GM23338 (cell line): ENCODE results near the gene KCTD13. TPM values are rescaled to one million over a fixed set of nuclear protein-coding genes. Genes with fewer than 3 reads are reported as not detected.

Experiments used
- ATAC-seq: fragments of 200-7000 bp; cut with Tn5 transposase; 3 replicates; pipeline ENCODE4 v1.9.1; 2020
- DNase-seq: peaks from one replicate; pipeline ENCODE4 v3.0.0-alpha.2; 2015; ENCODE audit warnings: low spot score
- H2AFZ ChIP-seq: fragments of 200-600 bp; sonication (generic); 2 replicates; pipeline ENCODE4 v1.8.0; 2016; ENCODE audit warnings: antibody characterized with exemption, mild to moderate bottlenecking, moderate library complexity
- H3F3A ChIP-seq: fragments of 200-600 bp; sonication (generic); replicated peaks from 2 replicates; pipeline ENCODE4 v1.8.0; 2017; ENCODE audit warnings: antibody characterized with exemption, mixed run types, low read depth
- H3K27ac ChIP-seq: fragments of 200-600 bp; sonication (generic); 2 replicates; pipeline ENCODE4 v1.6.1; 2016; ENCODE audit warnings: low read depth
- H3K27me3 ChIP-seq: fragments of 200-600 bp; sonication (generic); 2 replicates; pipeline ENCODE4 v1.8.0; 2016; ENCODE audit warnings: mild to moderate bottlenecking, mixed run types, moderate library complexity; ENCODE audit not compliant: insufficient read depth
- H3K36me3 ChIP-seq: fragments of 200-600 bp; sonication (generic); 2 replicates; pipeline ENCODE4 v1.8.0; 2016; ENCODE audit warnings: mild to moderate bottlenecking; ENCODE audit not compliant: insufficient read depth
- H3K4me1 ChIP-seq: fragments of 200-600 bp; sonication (generic); 2 replicates; pipeline ENCODE4 v1.8.0; 2016; ENCODE audit warnings: mild to moderate bottlenecking, moderate library complexity; ENCODE audit not compliant: insufficient read depth
- H3K4me2 ChIP-seq: fragments of 200-600 bp; sonication (generic); 2 replicates; pipeline ENCODE4 v1.7.1; 2017; ENCODE audit warnings: mixed run types
- H3K4me3 ChIP-seq: fragments of 200-600 bp; sonication (generic); 2 replicates; pipeline ENCODE4 v1.6.1; 2016; ENCODE audit warnings: mixed run types
- H3K79me2 ChIP-seq: fragments of 200-600 bp; sonication (generic); replicated peaks from 2 replicates; pipeline ENCODE4 v1.8.0; 2017; ENCODE audit warnings: mild to moderate bottlenecking; ENCODE audit not compliant: insufficient read depth
- H3K9me2 ChIP-seq: fragments of 200-600 bp; sonication (generic); 2 replicates; pipeline ENCODE4 v1.8.0; 2017; ENCODE audit not compliant: insufficient read depth
- H4K20me1 ChIP-seq: fragments of 200-600 bp; sonication (generic); replicated peaks from 2 replicates; pipeline ENCODE4 v1.8.0; 2017; ENCODE audit warnings: mild to moderate bottlenecking; ENCODE audit not compliant: insufficient read depth
- H3K27ac Mint-ChIP-seq: 2 replicates; pipeline ENCODE4 v1.8.0; 2020; ENCODE audit warnings: inconsistent platforms, mild to moderate bottlenecking, moderate library complexity, mixed read lengths
- H3K27me3 Mint-ChIP-seq: 3 replicates; pipeline ENCODE4 v1.8.0; 2022; ENCODE audit warnings: low read depth, mild to moderate bottlenecking, moderate library complexity, mixed read lengths, inconsistent platforms; ENCODE audit not compliant: insufficient read depth, poor library complexity
- H3K36me3 Mint-ChIP-seq: 3 replicates; pipeline ENCODE4 v1.8.0; 2021; ENCODE audit warnings: low read depth, mild to moderate bottlenecking, inconsistent platforms, moderate library complexity, mixed read lengths
- H3K4me1 Mint-ChIP-seq: 3 replicates; pipeline ENCODE4 v1.8.0; 2020; ENCODE audit warnings: mild to moderate bottlenecking, inconsistent platforms, mixed read lengths
- H3K4me3 Mint-ChIP-seq: 3 replicates; pipeline ENCODE4 v1.8.0; 2021; ENCODE audit warnings: moderate library complexity, mild to moderate bottlenecking, inconsistent platforms, mixed read lengths
- H3K9me3 Mint-ChIP-seq: 3 replicates; pipeline ENCODE4 v1.8.0; 2020; ENCODE audit warnings: moderate library complexity, mild to moderate bottlenecking, inconsistent platforms, mixed read lengths
- CREB1 ChIP-seq: fragments of 250-450 bp; sonication (Bioruptor Pico); IDR thresholded peaks from 2 replicates; pipeline ENCODE4 v1.5.0; 2020; ENCODE audit warnings: low read depth, mild to moderate bottlenecking, moderate library complexity
- CTCF ChIP-seq, 2 experiments: fragments of 200-600 bp in 1 of 2; sonication (generic) in 1 of 2; conservative IDR thresholded peaks; 2 replicates each; pipeline versions ENCODE4 v1.5.1 to v1.6.1; 2016 to 2017; ENCODE audit warnings: antibody characterized with exemption in 2 of 2, low read depth in 2 of 2, mild to moderate bottlenecking in 2 of 2, moderate library complexity in 1 of 2
- EZH2 ChIP-seq: fragments of 200-600 bp; sonication (generic); IDR thresholded peaks from one replicate; pipeline ENCODE4 v1.8.0; 2017; ENCODE audit warnings: antibody characterized with exemption, mild to moderate bottlenecking, low read depth; ENCODE audit not compliant: unreplicated experiment
- JUNB ChIP-seq: IDR thresholded peaks from one replicate; pipeline ENCODE4 v1.6.1; 2016; ENCODE audit warnings: antibody characterized with exemption; ENCODE audit not compliant: unreplicated experiment
- NANOG ChIP-seq: IDR thresholded peaks from 2 replicates; pipeline ENCODE4 v1.6.1; 2016; ENCODE audit warnings: antibody characterized with exemption, borderline replicate concordance
- STAT1 ChIP-seq: IDR thresholded peaks from one replicate; pipeline ENCODE4 v1.6.1; 2016; ENCODE audit warnings: antibody characterized with exemption; ENCODE audit not compliant: unreplicated experiment
- ZNF114 ChIP-seq: fragments of 250-450 bp; sonication (Bioruptor Pico); IDR thresholded peaks from 2 replicates; pipeline ENCODE4 v1.5.0; 2020; ENCODE audit warnings: mild to moderate bottlenecking, moderate library complexity
- ZNF331 ChIP-seq: fragments of 250-450 bp; sonication (Bioruptor Pico); IDR thresholded peaks from 2 replicates; pipeline ENCODE4 v1.5.0; 2020; ENCODE audit warnings: low read depth, mild to moderate bottlenecking, moderate library complexity
- polyA plus RNA-seq: library from polyadenylated mRNA; unstranded; fragments of >200 nt; fragmentation: Nextera tagmentation; extraction: Ambion mirVana; gene quantifications from 2 replicates; pipeline ENCODE4 v1.2.1, GENCODE V29; 2016
- total RNA-seq: library from RNA; depleted of rRNA; stranded (reverse); fragments of >200 nt; shearing (Covaris generic); gene quantifications from 2 replicates; pipeline ENCODE4 v1.2.3, GENCODE V29; 2014
- TF ChIP-seq, protein P1 (sequence below): fragments of 250-450 bp; sonication (Bioruptor Pico); IDR thresholded peaks from 2 replicates; pipeline ENCODE4 v1.5.0; 2020; ENCODE audit warnings: mild to moderate bottlenecking, moderate library complexity
- TF ChIP-seq, protein P2 (sequence below): IDR thresholded peaks from 2 replicates; pipeline ENCODE4 v1.6.1; 2016; ENCODE audit warnings: antibody characterized with exemption
- TF ChIP-seq, protein P3 (sequence below): IDR thresholded peaks from one replicate; pipeline ENCODE4 v1.6.1; 2018; ENCODE audit warnings: antibody characterized with exemption; ENCODE audit not compliant: unreplicated experiment

The KCTD13 gene
- total and polyA plus RNA-seq, 2 experiments from 2014 or later: 10.1 to 12.2 TPM

DNA sequence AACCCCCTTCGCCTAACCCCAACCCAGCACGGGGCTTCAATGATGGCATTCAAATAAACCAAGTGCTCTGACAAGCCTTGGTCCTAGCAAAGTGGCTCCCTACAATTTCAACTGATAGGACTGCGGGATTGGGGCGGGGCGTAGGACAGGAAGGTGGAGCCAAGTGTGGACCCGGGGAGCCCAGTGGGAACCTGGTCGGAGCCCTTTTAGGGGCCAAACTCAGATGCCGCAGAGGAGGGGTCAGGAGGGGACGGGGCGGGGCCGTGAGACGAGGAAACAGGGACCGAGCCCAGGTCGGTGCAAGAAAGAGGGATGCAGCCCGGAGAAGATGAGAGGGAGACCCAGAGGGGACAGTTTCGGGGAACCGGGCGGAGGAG, 49.8 kb downstream of the KCTD13 start (continued):
- TF ChIP-seq, protein P1, sequence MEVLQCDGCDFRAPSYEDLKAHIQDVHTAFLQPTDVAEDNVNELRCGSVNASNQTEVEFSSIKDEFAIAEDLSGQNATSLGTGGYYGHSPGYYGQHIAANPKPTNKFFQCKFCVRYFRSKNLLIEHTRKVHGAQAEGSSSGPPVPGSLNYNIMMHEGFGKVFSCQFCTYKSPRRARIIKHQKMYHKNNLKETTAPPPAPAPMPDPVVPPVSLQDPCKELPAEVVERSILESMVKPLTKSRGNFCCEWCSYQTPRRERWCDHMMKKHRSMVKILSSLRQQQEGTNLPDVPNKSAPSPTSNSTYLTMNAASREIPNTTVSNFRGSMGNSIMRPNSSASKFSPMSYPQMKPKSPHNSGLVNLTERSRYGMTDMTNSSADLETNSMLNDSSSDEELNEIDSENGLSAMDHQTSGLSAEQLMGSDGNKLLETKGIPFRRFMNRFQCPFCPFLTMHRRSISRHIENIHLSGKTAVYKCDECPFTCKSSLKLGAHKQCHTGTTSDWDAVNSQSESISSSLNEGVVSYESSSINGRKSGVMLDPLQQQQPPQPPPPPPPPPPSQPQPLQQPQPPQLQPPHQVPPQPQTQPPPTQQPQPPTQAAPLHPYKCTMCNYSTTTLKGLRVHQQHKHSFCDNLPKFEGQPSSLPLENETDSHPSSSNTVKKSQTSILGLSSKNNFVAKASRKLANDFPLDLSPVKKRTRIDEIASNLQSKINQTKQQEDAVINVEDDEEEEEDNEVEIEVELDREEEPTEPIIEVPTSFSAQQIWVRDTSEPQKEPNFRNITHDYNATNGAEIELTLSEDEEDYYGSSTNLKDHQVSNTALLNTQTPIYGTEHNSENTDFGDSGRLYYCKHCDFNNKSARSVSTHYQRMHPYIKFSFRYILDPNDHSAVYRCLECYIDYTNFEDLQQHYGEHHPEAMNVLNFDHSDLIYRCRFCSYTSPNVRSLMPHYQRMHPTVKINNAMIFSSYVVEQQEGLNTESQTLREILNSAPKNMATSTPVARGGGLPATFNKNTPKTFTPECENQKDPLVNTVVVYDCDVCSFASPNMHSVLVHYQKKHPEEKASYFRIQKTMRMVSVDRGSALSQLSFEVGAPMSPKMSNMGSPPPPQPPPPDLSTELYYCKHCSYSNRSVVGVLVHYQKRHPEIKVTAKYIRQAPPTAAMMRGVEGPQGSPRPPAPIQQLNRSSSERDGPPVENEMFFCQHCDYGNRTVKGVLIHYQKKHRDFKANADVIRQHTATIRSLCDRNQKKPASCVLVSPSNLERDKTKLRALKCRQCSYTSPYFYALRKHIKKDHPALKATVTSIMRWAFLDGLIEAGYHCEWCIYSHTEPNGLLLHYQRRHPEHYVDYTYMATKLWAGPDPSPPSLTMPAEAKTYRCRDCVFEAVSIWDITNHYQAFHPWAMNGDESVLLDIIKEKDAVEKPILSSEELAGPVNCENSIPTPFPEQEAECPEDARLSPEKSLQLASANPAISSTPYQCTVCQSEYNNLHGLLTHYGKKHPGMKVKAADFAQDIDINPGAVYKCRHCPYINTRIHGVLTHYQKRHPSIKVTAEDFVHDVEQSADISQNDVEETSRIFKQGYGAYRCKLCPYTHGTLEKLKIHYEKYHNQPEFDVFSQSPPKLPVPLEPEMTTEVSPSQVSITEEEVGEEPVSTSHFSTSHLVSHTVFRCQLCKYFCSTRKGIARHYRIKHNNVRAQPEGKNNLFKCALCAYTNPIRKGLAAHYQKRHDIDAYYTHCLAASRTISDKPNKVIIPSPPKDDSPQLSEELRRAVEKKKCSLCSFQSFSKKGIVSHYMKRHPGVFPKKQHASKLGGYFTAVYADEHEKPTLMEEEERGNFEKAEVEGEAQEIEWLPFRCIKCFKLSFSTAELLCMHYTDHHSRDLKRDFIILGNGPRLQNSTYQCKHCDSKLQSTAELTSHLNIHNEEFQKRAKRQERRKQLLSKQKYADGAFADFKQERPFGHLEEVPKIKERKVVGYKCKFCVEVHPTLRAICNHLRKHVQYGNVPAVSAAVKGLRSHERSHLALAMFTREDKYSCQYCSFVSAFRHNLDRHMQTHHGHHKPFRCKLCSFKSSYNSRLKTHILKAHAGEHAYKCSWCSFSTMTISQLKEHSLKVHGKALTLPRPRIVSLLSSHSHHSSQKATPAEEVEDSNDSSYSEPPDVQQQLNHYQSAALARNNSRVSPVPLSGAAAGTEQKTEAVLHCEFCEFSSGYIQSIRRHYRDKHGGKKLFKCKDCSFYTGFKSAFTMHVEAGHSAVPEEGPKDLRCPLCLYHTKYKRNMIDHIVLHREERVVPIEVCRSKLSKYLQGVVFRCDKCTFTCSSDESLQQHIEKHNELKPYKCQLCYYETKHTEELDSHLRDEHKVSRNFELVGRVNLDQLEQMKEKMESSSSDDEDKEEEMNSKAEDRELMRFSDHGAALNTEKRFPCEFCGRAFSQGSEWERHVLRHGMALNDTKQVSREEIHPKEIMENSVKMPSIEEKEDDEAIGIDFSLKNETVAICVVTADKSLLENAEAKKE: no peak
- TF ChIP-seq ZNF331 (CRISPR knock-in tag): no peak
- TF ChIP-seq EZH2: no peak
- no peak for TF ChIP-seq NANOG
- TF ChIP-seq STAT1: no peak
- TF ChIP-seq, protein P2, sequence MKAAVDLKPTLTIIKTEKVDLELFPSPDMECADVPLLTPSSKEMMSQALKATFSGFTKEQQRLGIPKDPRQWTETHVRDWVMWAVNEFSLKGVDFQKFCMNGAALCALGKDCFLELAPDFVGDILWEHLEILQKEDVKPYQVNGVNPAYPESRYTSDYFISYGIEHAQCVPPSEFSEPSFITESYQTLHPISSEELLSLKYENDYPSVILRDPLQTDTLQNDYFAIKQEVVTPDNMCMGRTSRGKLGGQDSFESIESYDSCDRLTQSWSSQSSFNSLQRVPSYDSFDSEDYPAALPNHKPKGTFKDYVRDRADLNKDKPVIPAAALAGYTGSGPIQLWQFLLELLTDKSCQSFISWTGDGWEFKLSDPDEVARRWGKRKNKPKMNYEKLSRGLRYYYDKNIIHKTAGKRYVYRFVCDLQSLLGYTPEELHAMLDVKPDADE: no peak

DNA sequence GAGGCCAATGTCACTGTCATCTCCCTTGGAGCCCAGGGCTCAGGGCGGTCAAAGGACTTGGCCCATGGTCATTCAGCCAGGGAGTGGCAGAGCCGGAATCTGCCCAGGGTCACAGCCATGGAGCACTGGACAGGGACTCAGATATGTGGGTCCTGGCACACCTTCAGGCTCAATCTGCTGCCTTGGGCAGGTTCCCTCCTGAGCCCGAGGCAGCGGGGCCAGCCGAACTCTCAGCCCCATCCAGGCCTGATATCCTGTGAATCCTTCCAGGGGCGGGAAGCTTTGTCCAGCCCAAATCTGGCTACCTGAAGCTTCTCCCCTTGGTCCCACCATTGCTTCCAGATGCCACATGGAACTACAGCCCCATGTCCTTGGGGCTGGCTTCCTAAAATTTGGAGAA, 50.8 kb downstream of the KCTD13 start:
- H3K79me2 ChIP-seq: no peaks in the 10 kb centered on the region
- peaks cover 4% of the 10 kb centered on the region for H3K4me1 ChIP-seq
- H3K36me3 Mint-ChIP-seq: 0 out of 3 replicates have a peak, but pooled peaks cover 6% of the 10 kb centered on the region
- H3K27ac Mint-ChIP-seq: no peak overlapping the region
- DNase-seq: no peak
- H3K4me3 ChIP-seq: no peak overlapping the region
- peaks cover 12% of the 10 kb centered on the region for H3K4me1 Mint-ChIP-seq
- H3K4me2 ChIP-seq: no peak overlapping the region
- H3K9me3 Mint-ChIP-seq: no peaks in the 10 kb centered on the region; the same call in 1 of the 3 replicates
- H4K20me1 ChIP-seq: no peaks in the 10 kb centered on the region
- ATAC-seq: no peak
- no peaks in the 10 kb centered on the region for H3K27me3 ChIP-seq
- H3K9me2 ChIP-seq: no peaks in the 10 kb centered on the region
- no peak overlapping the region for H2AFZ ChIP-seq
- no peak overlapping the region for H3K27ac ChIP-seq
- no peaks in the 10 kb centered on the region for H3K36me3 ChIP-seq
- no peak overlapping the region for H3K4me3 Mint-ChIP-seq
- peaks cover 12% of the 10 kb centered on the region for H3K27me3 Mint-ChIP-seq
- H3F3A ChIP-seq: peaks cover 6% of the 10 kb centered on the region; the same call in 1 of the 2 replicates
- TF ChIP-seq ZNF114 (CRISPR knock-in tag) (no peak), NANOG (no peak), CREB1 (CRISPR knock-in tag) (no peak), ZNF331 (CRISPR knock-in tag) (no peak), EZH2 (no peak), JUNB (no peak), CTCF (conservative IDR thresholded peaks at IDR 0.05; ENCODE audit: low read depth in 2 of 2) (no peak)
- TF ChIP-seq, protein P3, sequence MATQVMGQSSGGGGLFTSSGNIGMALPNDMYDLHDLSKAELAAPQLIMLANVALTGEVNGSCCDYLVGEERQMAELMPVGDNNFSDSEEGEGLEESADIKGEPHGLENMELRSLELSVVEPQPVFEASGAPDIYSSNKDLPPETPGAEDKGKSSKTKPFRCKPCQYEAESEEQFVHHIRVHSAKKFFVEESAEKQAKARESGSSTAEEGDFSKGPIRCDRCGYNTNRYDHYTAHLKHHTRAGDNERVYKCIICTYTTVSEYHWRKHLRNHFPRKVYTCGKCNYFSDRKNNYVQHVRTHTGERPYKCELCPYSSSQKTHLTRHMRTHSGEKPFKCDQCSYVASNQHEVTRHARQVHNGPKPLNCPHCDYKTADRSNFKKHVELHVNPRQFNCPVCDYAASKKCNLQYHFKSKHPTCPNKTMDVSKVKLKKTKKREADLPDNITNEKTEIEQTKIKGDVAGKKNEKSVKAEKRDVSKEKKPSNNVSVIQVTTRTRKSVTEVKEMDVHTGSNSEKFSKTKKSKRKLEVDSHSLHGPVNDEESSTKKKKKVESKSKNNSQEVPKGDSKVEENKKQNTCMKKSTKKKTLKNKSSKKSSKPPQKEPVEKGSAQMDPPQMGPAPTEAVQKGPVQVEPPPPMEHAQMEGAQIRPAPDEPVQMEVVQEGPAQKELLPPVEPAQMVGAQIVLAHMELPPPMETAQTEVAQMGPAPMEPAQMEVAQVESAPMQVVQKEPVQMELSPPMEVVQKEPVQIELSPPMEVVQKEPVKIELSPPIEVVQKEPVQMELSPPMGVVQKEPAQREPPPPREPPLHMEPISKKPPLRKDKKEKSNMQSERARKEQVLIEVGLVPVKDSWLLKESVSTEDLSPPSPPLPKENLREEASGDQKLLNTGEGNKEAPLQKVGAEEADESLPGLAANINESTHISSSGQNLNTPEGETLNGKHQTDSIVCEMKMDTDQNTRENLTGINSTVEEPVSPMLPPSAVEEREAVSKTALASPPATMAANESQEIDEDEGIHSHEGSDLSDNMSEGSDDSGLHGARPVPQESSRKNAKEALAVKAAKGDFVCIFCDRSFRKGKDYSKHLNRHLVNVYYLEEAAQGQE: no peak
- TF ChIP-seq, protein P2: no peak
